HG02571 (cell line): ENCODE measurements around the gene ECE2.
"Not testable (repeated sequence)": the region's sequence is repeated elsewhere in the genome, so short reads cannot be mapped to it uniquely, and the experiment has no call there.

Experiments used
- ATAC-seq: cut with Tn5 transposase; IDR thresholded peaks from one replicate; pipeline ENCODE4 v1.9.1; 2021; ENCODE audit warnings: mild to moderate bottlenecking, moderate library complexity; ENCODE audit not compliant: unreplicated experiment

Gene ECE2

DNA sequence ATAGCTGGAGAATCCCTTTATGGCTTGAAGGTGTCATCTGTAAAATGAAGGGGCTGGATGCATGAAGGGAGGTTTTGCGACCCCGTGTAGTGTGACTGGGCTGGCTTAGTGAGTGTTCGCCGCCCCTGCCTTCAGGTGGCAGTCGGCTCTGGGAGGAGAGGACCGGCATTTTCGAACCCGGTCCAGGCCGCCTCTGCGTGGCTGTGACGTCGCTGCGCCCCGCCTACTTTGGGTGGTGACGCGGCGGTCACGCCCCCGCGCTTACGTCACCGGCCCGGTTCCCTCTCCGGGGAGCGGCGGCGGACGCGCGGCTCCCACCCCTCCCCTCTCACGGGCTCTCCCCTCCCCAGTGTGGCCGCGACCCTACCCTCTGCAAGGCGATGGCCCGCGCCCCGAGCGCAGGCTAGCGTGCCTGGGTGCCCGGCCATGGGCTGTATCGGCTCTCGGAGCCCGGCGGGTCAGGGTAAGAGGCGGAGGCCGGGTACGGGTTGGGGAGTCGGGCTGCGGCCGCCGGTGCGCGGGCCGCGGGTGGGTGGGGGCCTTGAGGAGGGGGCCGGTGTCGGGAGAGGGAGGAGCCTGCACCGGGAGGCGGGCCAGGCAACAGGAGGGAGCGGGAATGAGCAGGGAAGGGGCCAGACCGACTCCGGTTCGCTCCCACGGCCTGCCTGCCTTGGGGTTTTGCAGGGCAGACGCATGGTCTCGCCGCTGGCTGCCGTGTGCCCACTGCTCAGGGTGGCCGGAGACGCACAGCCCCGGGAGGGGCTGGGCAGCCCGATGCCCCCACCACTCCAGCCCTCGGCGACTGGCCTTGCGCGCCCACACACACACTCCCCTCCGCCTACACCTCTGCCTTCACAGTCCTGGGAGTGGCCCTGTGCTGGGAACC lies 60.1 kb downstream of the ECE2 start:
- ATAC-seq: peak; percentile 77

DNA sequence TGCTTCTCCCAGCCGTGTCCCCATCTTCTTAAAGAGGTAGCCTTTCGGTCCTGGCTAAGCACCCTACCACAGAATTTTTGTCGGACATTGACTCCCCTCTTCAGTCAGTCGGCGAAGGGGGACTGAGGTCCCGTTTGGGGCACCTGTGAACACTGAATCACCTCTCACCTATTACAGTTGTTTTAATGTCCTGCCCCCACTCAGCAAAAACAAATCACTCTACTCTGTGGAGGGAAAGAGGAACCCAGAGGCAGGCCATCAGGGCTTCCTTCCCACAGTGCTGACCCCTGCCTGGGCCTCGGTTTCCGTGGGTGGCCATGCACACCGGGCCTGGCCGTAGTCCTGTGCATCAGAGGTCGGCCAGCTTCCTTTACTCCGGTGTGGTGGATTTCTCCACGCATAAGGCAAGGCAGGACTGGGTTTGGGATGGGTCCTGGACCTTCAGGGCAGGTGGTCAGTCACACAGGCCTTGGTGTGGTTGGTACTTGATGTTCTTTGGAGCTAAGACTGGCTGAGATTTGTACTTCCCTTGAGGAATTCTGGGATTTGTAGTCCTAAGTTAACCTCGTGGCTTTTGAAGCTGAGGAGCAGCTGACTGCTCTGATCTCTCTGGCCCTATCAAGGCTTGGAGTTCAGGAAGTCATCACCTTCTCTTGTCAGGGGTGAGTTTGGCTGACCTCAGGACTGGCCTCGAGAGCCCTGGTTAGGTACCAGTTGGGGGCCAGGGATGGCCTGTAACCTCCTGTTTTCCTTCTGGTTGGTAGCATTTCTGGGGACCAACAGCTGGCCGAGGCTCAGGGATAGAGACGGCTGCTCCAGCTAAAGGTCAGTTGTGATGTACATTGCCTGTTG lies 61.0 kb downstream of the ECE2 start:
- ATAC-seq: no peak

DNA sequence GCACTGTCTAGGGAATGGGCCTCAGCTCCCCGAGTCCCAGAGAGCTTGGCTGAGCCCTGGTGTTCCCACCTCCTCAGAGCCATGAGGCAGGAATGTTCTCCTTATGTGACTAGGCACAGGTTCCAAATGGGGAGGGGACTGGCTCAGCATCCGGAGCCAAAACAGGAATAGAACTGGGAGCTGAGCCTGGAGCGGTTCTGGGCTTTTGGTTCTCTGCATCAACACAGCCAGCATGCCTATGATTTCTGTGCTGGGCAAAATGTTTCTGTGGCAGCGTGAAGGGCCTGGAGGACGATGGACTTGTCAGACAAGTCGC lies 61.5 kb downstream of the ECE2 start, which contains the start of gene FAM131A:
TSS of gene FAM131A (plus strand) at position 202 of the 316 bp plus-strand sequence. CDS start at position 233, 31 bp downstream.
- no peak for ATAC-seq

DNA sequence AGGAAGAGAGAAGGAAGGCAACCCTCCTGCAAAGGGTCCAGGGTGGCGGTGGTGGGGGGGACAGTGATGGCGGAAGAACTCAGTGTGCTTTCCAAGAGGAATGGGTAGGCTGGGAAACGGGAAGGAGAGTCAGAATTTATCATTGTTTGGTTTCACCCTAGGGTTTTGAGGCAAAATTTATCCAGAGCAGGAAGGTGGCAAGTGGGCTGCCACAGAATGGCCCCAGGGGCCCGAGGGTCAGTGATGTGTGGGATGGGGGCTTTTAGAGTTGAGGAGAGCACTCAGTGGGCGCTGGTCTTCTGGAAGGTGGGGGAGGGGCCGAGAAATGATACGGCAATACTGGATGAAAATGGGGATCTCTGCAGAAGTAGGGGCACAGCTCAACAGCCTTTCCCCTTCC lies 62.2 kb downstream of the ECE2 start:
- ATAC-seq: no peak

DNA sequence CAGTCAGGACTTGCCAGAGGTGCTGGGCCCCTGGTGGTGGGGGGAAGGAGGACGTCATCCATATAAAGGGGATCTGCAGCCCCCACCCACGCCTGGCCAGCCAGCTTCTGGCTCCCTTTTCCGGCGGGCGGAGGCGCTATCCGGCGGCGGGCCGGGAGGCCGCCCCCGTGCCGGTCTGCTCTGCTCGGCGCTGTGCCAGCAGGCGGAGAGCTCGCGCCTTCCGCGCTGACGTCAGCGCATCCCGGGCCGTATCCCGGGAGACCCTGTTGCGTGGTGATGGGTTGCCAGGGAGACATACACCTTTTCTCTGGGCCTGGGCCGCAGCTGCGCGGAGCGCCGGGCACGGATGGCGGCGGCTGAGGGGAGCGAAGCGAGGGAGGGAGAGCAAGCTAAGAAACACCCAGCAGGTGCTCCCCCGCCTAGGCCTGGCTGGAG lies 62.7 kb downstream of the ECE2 start:
- ATAC-seq: no peak

DNA sequence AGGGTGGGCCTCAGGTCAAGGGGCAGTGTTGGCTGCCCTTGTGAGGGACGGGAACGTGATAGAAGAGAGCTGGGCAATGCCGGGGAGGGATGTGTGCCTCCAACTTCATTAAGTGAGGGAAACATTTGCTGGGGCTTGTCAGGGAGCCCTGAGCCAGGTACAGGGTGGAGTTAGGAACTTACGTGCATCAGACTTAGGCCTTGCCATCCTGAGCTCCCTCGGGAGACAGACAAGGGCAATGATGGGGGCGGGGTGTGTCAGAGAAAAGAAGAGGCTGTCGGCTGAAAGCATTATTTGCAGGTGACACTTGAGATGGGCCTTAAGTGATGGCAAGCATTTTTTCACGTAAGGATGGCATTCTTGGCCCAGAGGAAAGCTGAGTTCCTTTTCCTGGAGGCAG lies 63.2 kb downstream of the ECE2 start:
- no peak for ATAC-seq

DNA sequence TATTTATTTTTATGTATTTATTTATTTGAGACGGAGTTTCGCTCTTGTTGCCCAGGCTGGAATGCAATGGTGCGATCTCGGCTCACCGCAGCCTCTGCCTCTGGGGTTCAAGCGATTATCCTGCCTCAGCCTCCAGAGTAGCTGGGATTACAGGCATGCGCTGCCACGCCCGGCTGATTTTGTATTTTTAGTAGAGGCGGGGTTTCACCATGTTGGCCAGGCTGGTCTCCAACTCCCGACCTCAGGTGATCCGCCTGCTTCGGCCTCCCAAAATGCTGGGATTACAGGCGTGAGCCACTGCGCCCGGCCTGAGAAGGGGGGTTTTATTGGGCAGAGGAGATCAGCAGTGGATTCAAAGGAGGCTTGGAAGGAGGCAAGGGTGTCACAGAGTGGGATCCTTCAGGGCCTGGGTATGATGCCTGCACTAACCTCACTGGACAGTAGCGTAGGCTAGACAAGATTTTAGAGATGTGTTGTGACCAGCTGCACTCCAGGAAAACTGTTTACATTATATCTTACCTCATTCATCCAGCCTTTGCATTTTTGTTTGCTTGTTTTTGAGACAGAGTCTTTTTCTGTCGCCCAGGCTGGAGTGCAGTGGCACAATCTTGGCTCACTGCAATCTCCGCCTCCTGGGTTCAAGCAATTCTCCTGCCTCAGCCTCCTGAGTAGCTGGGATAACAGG lies 63.8 kb downstream of the ECE2 start:
- not testable (repeated sequence) for ATAC-seq

DNA sequence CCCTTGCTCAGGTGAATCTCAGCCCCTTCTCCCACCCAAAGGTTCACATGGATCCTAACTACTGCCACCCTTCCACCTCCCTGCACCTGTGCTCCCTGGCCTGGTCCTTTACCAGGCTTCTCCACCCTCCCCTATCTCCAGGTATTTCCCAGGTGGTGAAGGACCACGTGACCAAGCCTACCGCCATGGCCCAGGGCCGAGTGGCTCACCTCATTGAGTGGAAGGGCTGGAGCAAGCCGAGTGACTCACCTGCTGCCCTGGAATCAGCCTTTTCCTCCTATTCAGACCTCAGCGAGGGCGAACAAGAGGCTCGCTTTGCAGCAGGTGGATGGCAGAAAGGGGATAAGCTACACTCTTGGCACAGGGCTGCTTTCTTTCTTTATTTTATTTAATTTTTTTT lies 66.1 kb downstream of the ECE2 start:
- ATAC-seq: no peak
